GM23338 (cell line): ENCODE measurements around the gene EXOC7.

ENCODE experiments used
- NANOG ChIP-seq: IDR thresholded peaks from 2 replicates; pipeline ENCODE4 v1.6.1; 2016; ENCODE audit warnings: antibody characterized with exemption, borderline replicate concordance
- TF ChIP-seq, protein P1 (sequence below), 2 experiments: fragments of 200-600 bp in 1 of 2; sonication (generic) in 1 of 2; conservative IDR thresholded peaks; 2 replicates each; pipeline versions ENCODE4 v1.5.1 to v1.6.1; 2016 to 2017; ENCODE audit warnings: antibody characterized with exemption in 2 of 2, low read depth in 2 of 2, mild to moderate bottlenecking in 2 of 2, moderate library complexity in 1 of 2

DNA sequence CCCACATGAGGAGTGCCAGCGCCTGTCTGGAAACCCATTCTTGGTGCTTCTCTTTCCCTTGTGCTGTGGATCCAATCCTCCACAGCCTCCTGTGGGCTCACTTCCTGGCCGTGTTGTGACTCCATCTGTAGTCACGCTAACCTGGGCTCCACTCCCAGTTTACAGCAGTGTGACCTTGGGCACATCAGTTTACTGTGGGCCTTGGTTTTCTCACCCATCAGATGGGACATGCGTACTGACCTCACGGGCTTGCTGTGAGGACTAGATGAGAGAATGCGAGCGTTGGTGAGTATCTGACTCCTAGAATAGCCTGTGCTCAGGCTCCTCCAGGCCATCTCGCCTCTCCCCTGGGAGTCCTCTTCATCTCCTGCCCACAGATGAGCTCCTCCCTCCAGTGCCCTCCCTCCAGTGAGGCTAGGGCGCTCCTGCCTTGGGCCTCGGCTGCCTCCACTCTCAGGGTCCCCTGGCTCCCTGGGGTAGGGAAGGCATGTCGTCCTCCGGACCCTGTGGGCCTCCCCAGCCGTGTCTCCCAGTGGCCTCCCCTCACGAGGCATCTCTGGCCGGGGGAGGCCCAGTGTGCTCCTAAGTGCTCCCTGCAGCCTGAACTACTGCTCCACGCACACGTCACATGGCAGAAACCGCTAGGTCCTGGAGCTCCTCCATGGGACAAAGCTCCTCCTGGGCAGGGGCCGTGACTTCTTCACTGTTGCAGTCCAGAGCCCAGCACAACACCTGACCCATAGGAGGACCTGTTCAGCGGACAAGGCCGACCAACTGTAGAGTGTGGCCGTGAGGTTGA is 42.7 kb upstream of the EXOC7 start:
- no peak for TF ChIP-seq NANOG
- TF ChIP-seq, protein P1, sequence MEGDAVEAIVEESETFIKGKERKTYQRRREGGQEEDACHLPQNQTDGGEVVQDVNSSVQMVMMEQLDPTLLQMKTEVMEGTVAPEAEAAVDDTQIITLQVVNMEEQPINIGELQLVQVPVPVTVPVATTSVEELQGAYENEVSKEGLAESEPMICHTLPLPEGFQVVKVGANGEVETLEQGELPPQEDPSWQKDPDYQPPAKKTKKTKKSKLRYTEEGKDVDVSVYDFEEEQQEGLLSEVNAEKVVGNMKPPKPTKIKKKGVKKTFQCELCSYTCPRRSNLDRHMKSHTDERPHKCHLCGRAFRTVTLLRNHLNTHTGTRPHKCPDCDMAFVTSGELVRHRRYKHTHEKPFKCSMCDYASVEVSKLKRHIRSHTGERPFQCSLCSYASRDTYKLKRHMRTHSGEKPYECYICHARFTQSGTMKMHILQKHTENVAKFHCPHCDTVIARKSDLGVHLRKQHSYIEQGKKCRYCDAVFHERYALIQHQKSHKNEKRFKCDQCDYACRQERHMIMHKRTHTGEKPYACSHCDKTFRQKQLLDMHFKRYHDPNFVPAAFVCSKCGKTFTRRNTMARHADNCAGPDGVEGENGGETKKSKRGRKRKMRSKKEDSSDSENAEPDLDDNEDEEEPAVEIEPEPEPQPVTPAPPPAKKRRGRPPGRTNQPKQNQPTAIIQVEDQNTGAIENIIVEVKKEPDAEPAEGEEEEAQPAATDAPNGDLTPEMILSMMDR (conservative IDR thresholded peaks at IDR 0.05; ENCODE audit: low read depth in 2 of 2) = no peak
